PC-3 (cell line): ENCODE data around the gene PLA1A. TPM values are rescaled to one million over a fixed set of nuclear protein-coding genes. Genes with fewer than 3 reads are reported as not detected.

Source experiments
- ATAC-seq: fragments of 200-7000 bp; cut with Tn5 transposase; 2 replicates; pipeline ENCODE4 v1.9.1; 2020; ENCODE audit warnings: mild to moderate bottlenecking, moderate library complexity
- BruUV-seq: library from RNA; stranded (reverse); fragments of 400-500 nt; replicated peaks from 2 replicates; lab custom pipeline; 2021; lab: Mats Ljungman, UMichigan
- CTCF ChIA-PET: fragments of 300-600 bp; sonication (Branson Sonifier 250); formaldehyde crosslinking; loops from one replicate; lab custom pipeline; 2022; ENCODE audit warnings: antibody characterized with exemption; lab: Charles Lee
- POLR2A ChIA-PET: fragments of 300-600 bp; sonication (Branson Sonifier 250); formaldehyde crosslinking; loops from one replicate; lab custom pipeline; 2022; ENCODE audit warnings: antibody characterized with exemption; ENCODE audit not compliant: unreplicated experiment; lab: Charles Lee
- DNase-seq: peaks from one replicate; pipeline ENCODE4 v3.0.0-alpha.2; 2015
- H2AFZ ChIP-seq: fragments of 300-600 bp; sonication (generic); 2 replicates; pipeline ENCODE4 v1.6.0; 2016; ENCODE audit warnings: antibody characterized with exemption, low read length
- H3F3A ChIP-seq: fragments of 300-600 bp; sonication (generic); one replicate; pipeline ENCODE4 v1.6.0; 2017; ENCODE audit warnings: antibody characterized with exemption, low read length, control low read depth, mild to moderate bottlenecking; ENCODE audit not compliant: unreplicated experiment
- H3K27ac ChIP-seq: fragments of 300-600 bp; sonication (generic); 2 replicates; pipeline ENCODE4 v1.5.1; 2016; ENCODE audit warnings: mild to moderate bottlenecking, low read length
- H3K27me3 ChIP-seq: fragments of 300-600 bp; sonication (generic); 2 replicates; pipeline ENCODE4 v1.6.1; 2016; ENCODE audit warnings: low read length, mixed read lengths
- H3K36me3 ChIP-seq: fragments of 300-600 bp; sonication (generic); 2 replicates; pipeline ENCODE4 v1.6.1; 2016; ENCODE audit warnings: low read depth, mixed run types, low read length, mixed read lengths
- H3K4me1 ChIP-seq: fragments of 300-600 bp; sonication (generic); 2 replicates; pipeline ENCODE4 v1.5.1; 2016; ENCODE audit warnings: low read length; ENCODE audit not compliant: insufficient read depth
- H3K4me2 ChIP-seq: fragments of 300-600 bp; sonication (generic); 2 replicates; pipeline ENCODE4 v1.6.0; 2016; ENCODE audit warnings: low read length
- H3K4me3 ChIP-seq: fragments of 300-600 bp; sonication (generic); 2 replicates; pipeline ENCODE4 v1.5.1; 2016; ENCODE audit warnings: mild to moderate bottlenecking, low read length, mixed read lengths
- H3K79me2 ChIP-seq: fragments of 300-600 bp; sonication (generic); 2 replicates; pipeline ENCODE4 v1.6.1; 2017; ENCODE audit warnings: low read length, mixed read lengths
- H3K9ac ChIP-seq: fragments of 300-600 bp; sonication (generic); 2 replicates; pipeline ENCODE4 v1.6.0; 2016; ENCODE audit warnings: mild to moderate bottlenecking, low read length
- H3K9me2 ChIP-seq: fragments of 300-600 bp; sonication (generic); replicated peaks from 2 replicates; pipeline ENCODE4 v1.6.1; 2016; ENCODE audit warnings: mixed run types, low read length, mixed read lengths
- H3K9me3 ChIP-seq: fragments of 300-600 bp; sonication (generic); 2 replicates; pipeline ENCODE4 v1.6.1; 2016; ENCODE audit warnings: low read length, mixed read lengths
- H4K20me1 ChIP-seq: fragments of 300-600 bp; sonication (generic); 2 replicates; pipeline ENCODE4 v1.6.1; 2016; ENCODE audit warnings: low read length, mixed read lengths
- EZH2 ChIP-seq: fragments of 300-600 bp; sonication (generic); IDR thresholded peaks from one replicate; pipeline ENCODE4 v1.6.1; 2017; ENCODE audit warnings: antibody characterized with exemption, mild to moderate bottlenecking, low read length; ENCODE audit not compliant: unreplicated experiment
- EZH2phosphoT487 ChIP-seq: fragments of 300-600 bp; sonication (generic); IDR thresholded peaks from 2 replicates; pipeline ENCODE4 v1.6.1; 2018; ENCODE audit warnings: mild to moderate bottlenecking, antibody characterized with exemption, low read length, borderline replicate concordance
- intact Hi-C: fragments of 100-400 bp; cut with micrococcal nuclease; formaldehyde crosslinking; loops from 2 replicates; pipeline ENCODE4 v1.9.0; 2023
- total RNA-seq: library from RNA; depleted of rRNA; stranded (reverse); fragments of >200 nt; gene quantifications from 2 replicates; pipeline ENCODE4 v1.2.3, GENCODE V29; 2014
- TF ChIP-seq, protein P1 (sequence below): fragments of 300-600 bp; sonication (generic); conservative IDR thresholded peaks from 2 replicates; pipeline ENCODE4 v1.5.1; 2017; ENCODE audit warnings: antibody characterized with exemption, low read depth, mild to moderate bottlenecking, low read length

Gene PLA1A
- total RNA-seq, 1 experiment from 2014 or later, result 0.36 TPM

DNA sequence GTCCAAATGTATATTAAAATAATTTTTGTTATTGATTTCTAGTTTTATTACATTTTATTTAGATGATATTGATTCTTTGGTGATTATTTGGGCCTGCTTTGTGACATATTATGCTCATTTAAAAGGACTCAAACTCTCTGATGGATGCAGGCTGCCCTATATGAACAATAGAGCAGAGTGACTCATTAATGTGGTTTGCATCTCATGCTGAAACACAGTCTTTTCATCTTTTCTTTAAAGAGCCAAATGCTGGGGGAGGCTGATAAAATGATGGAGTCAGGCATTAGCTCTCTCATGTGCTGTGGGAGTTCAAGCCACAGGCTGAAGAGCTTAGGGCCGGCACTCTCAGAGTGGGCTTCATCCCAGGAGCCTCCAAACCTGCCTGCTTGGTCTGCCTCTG is 7.2 kb downstream of the PLA1A start:
- intact Hi-C loops, result no loop called here
- no TSS peak for BruUV-seq
- Histone ChIP-seq H3F3A (no peaks in the 10 kb centered on the region), H3K79me2 (no peaks in the 10 kb centered on the region), H3K4me2 (no peak overlapping the region), H3K27ac (no peak overlapping the region), H3K9me3 (no peaks in the 10 kb centered on the region), H3K27me3 (no peaks in the 10 kb centered on the region), H3K4me3 (no peak overlapping the region), H3K9ac (no peak overlapping the region), H3K36me3 (no peaks in the 10 kb centered on the region), H2AFZ (no peak overlapping the region), H4K20me1 (no peaks in the 10 kb centered on the region), H3K9me2 (no peaks in the 10 kb centered on the region), H3K4me1 (peaks cover 6% of the 10 kb centered on the region; the same call in 1 of the 2 replicates)
- DNase-seq (peak; percentile 56), ATAC-seq (peak; percentile 81)
- ChIA-PET CTCF (no interaction called here), POLR2A (no interaction called here)
- TF ChIP-seq EZH2phosphoT487 (no peak), EZH2 (no peak)
- TF ChIP-seq, protein P1, sequence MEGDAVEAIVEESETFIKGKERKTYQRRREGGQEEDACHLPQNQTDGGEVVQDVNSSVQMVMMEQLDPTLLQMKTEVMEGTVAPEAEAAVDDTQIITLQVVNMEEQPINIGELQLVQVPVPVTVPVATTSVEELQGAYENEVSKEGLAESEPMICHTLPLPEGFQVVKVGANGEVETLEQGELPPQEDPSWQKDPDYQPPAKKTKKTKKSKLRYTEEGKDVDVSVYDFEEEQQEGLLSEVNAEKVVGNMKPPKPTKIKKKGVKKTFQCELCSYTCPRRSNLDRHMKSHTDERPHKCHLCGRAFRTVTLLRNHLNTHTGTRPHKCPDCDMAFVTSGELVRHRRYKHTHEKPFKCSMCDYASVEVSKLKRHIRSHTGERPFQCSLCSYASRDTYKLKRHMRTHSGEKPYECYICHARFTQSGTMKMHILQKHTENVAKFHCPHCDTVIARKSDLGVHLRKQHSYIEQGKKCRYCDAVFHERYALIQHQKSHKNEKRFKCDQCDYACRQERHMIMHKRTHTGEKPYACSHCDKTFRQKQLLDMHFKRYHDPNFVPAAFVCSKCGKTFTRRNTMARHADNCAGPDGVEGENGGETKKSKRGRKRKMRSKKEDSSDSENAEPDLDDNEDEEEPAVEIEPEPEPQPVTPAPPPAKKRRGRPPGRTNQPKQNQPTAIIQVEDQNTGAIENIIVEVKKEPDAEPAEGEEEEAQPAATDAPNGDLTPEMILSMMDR, result no peak

DNA sequence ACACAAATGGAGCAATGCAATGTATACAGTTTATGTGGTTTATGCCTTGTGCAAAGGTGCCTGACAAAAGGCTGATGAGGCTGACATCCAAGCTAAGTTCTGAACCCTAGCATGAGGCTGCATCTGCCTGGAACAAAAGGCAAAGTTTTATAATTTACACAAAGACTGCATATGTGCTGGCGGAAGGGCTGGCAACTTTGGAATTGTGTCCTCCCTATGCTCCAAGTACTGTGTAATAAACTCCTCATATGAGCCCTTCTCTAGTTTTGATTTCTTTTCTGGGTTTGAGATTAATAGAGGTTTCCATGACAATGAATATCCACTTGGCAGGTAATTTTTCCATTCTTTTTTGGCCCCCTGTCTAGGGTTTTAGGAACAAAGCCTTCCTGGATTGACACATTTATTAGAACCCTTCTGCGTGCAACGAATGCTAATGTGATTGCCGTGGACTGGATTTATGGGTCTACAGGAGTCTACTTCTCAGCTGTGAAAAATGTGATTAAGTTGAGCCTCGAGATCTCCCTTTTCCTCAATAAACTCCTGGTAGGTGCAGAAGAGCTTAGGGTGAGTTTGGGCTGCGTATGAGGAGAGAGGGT is 10.8 kb downstream of the PLA1A start:
- H3K27ac ChIP-seq, result no peak overlapping the region
- no peaks in the 10 kb centered on the region for H3K36me3 ChIP-seq
- no peaks in the 10 kb centered on the region for H4K20me1 ChIP-seq
- no TSS peak for BruUV-seq
- CTCF ChIA-PET, result no interaction called here
- H2AFZ ChIP-seq, result no peak overlapping the region
- no peak overlapping the region for H3K4me2 ChIP-seq
- TF ChIP-seq EZH2 (no peak), EZH2phosphoT487 (no peak)
- TF ChIP-seq, protein P1, result no peak
- H3K9me2 ChIP-seq, result no peaks in the 10 kb centered on the region
- POLR2A ChIA-PET, result no interaction called here
- ATAC-seq (no peak), DNase-seq (no peak)
- H3K79me2 ChIP-seq, result no peaks in the 10 kb centered on the region
- intact Hi-C loops, result no loop called here
- peaks cover 6% of the 10 kb centered on the region; the same call in 1 of the 2 replicates for H3K4me1 ChIP-seq
- H3K27me3 ChIP-seq, result no peaks in the 10 kb centered on the region
- H3F3A ChIP-seq, result no peaks in the 10 kb centered on the region
- no peak overlapping the region for H3K4me3 ChIP-seq
- H3K9me3 ChIP-seq, result no peaks in the 10 kb centered on the region
- H3K9ac ChIP-seq, result no peak overlapping the region

DNA sequence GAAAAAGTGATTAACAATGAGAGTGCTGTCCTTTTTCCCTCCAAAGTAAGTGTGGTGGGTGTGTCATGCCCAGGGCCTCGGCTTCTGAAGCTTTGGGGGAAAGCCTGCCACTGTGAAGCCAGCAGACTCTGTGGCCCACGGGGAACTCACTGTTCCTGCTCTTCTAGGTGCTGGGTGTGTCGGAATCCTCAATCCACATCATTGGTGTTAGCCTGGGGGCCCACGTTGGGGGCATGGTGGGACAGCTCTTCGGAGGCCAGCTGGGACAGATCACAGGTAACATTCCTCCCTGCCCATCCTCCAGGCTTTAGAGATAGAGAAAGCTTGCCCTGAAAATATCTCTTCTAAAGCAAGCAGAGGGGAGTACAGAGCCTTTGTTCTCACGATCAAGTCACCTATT is 11.6 kb downstream of the PLA1A start:
- Histone ChIP-seq H3K9me2 (no peaks in the 10 kb centered on the region), H3K9me3 (no peaks in the 10 kb centered on the region), H3K4me2 (no peak overlapping the region), H3K4me3 (no peak overlapping the region), H4K20me1 (no peaks in the 10 kb centered on the region), H3K36me3 (no peaks in the 10 kb centered on the region), H3K79me2 (no peaks in the 10 kb centered on the region), H3K9ac (no peak overlapping the region), H2AFZ (no peak overlapping the region), H3K27me3 (no peaks in the 10 kb centered on the region), H3F3A (no peaks in the 10 kb centered on the region), H3K27ac (no peak overlapping the region), H3K4me1 (peaks cover 6% of the 10 kb centered on the region; the same call in 1 of the 2 replicates)
- no peak for TF ChIP-seq EZH2phosphoT487
- TF ChIP-seq EZH2, result no peak
- TF ChIP-seq, protein P1, result no peak
- no peak for ATAC-seq
- ChIA-PET POLR2A (no interaction called here), CTCF (no interaction called here)
- BruUV-seq, result no TSS peak
- intact Hi-C loops, result no loop called here
- DNase-seq, result no peak
